H9 (cell line): ENCODE results near the gene CCDC57. TPM values are rescaled to one million over a fixed set of nuclear protein-coding genes. Genes with fewer than 3 reads are reported as not detected.

Source experiments
- DNase-seq: peaks from one replicate; pipeline ENCODE4 v3.0.0-alpha.2; 2017
- H2AFZ ChIP-seq: one replicate; pipeline ENCODE4 v1.6.1; 2013; ENCODE audit warnings: mild to moderate bottlenecking, low read length, control low read depth, moderate library complexity
- H2AK5ac ChIP-seq: 2 replicates; pipeline ENCODE4 v1.6.1; 2013; ENCODE audit warnings: low read length, control low read depth, mixed read lengths; ENCODE audit not compliant: insufficient read length
- H2BK120ac ChIP-seq: one replicate; pipeline ENCODE4 v1.6.1; 2013; ENCODE audit warnings: low read depth, mild to moderate bottlenecking, low read length, control low read depth, inconsistent platforms; ENCODE audit not compliant: poor library complexity, severe bottlenecking
- H2BK12ac ChIP-seq: 2 replicates; pipeline ENCODE4 v1.6.1; 2013; ENCODE audit warnings: low read length, control low read depth, mixed read lengths, low read depth; ENCODE audit not compliant: insufficient read length
- H2BK15ac ChIP-seq: 2 replicates; pipeline ENCODE4 v1.6.1; 2013; ENCODE audit warnings: low read depth, low read length, control low read depth
- H2BK20ac ChIP-seq: one replicate; pipeline ENCODE4 v1.6.1; 2013; ENCODE audit warnings: low read depth, mild to moderate bottlenecking, low read length, control low read depth, inconsistent platforms; ENCODE audit not compliant: poor library complexity, severe bottlenecking
- H2BK5ac ChIP-seq: 2 replicates; pipeline ENCODE4 v1.6.1; 2013; ENCODE audit warnings: low read length, control low read depth, mixed read lengths; ENCODE audit not compliant: insufficient read length
- H3K14ac ChIP-seq: 2 replicates; pipeline ENCODE4 v1.6.1; 2013; ENCODE audit warnings: low read length, control low read depth; ENCODE audit not compliant: insufficient read depth
- H3K18ac ChIP-seq: 2 replicates; pipeline ENCODE4 v1.6.1; 2013; ENCODE audit warnings: low read depth, mild to moderate bottlenecking, mixed read lengths, low read length, control low read depth; ENCODE audit not compliant: insufficient read length
- H3K23ac ChIP-seq: 2 replicates; pipeline ENCODE4 v1.6.1; 2013; ENCODE audit warnings: low read length, control low read depth, mixed read lengths, low read depth; ENCODE audit not compliant: insufficient read length
- H3K23me2 ChIP-seq: 2 replicates; pipeline ENCODE4 v1.6.1; 2013; ENCODE audit warnings: low read depth, mild to moderate bottlenecking, mixed read lengths, low read length, control low read depth; ENCODE audit not compliant: insufficient read length, poor library complexity, severe bottlenecking
- H3K27ac ChIP-seq: 2 replicates; pipeline ENCODE4 v1.5.1; 2013; ENCODE audit warnings: low read length, control low read depth, mixed read lengths, low read depth; ENCODE audit not compliant: insufficient read length
- H3K27me3 ChIP-seq: 2 replicates; pipeline ENCODE4 v1.6.1; 2013; ENCODE audit warnings: low read length, control low read depth, inconsistent platforms; ENCODE audit not compliant: insufficient read depth
- H3K4ac ChIP-seq: 2 replicates; pipeline ENCODE4 v1.6.1; 2013; ENCODE audit warnings: low read depth, mild to moderate bottlenecking, control low read depth, inconsistent platforms, low read length, moderate library complexity
- H3K4me1 ChIP-seq: 2 replicates; pipeline ENCODE4 v1.6.1; 2013; ENCODE audit warnings: low read length, control low read depth, inconsistent platforms; ENCODE audit not compliant: insufficient read depth
- H3K4me2 ChIP-seq: 2 replicates; pipeline ENCODE4 v1.6.1; 2013; ENCODE audit warnings: low read length, control low read depth, mixed read lengths; ENCODE audit not compliant: insufficient read length, insufficient read depth
- H3K56ac ChIP-seq: 2 replicates; pipeline ENCODE4 v1.6.1; 2013; ENCODE audit warnings: low read depth, mild to moderate bottlenecking, mixed read lengths, low read length, control low read depth; ENCODE audit not compliant: insufficient read length
- H3K79me1 ChIP-seq: 2 replicates; pipeline ENCODE4 v1.6.1; 2013; ENCODE audit warnings: low read depth, mild to moderate bottlenecking, moderate library complexity, low read length, control low read depth, inconsistent platforms; ENCODE audit not compliant: insufficient read depth, poor library complexity, severe bottlenecking
- H3K79me2 ChIP-seq: 2 replicates; pipeline ENCODE4 v1.6.1; 2013; ENCODE audit warnings: low read length, control low read depth, inconsistent platforms; ENCODE audit not compliant: insufficient read depth
- H3K9ac ChIP-seq: 2 replicates; pipeline ENCODE4 v1.6.1; 2013; ENCODE audit warnings: low read length, control low read depth, mixed read lengths; ENCODE audit not compliant: insufficient read length; ENCODE audit errors: extremely low read depth
- H3K9me3 ChIP-seq: one replicate; pipeline ENCODE4 v1.6.1; 2013; ENCODE audit warnings: low read depth, low read length, inconsistent platforms; ENCODE audit not compliant: control insufficient read depth
- H3T11ph ChIP-seq: one replicate; pipeline ENCODE4 v1.6.1; 2013; ENCODE audit warnings: mild to moderate bottlenecking, low read length, control low read depth, inconsistent platforms
- H4K20me1 ChIP-seq: one replicate; pipeline ENCODE4 v1.6.1; 2013; ENCODE audit not compliant: control insufficient read depth, insufficient read length, insufficient read depth
- H4K5ac ChIP-seq: 2 replicates; pipeline ENCODE4 v1.6.1; 2013; ENCODE audit warnings: low read depth, mild to moderate bottlenecking, mixed read lengths, low read length, control low read depth; ENCODE audit not compliant: insufficient read length
- H4K8ac ChIP-seq: replicated peaks from 2 replicates; pipeline ENCODE4 v1.6.1; 2013; ENCODE audit warnings: low read length, control low read depth, mixed read lengths, low read depth; ENCODE audit not compliant: insufficient read length
- H4K91ac ChIP-seq: 2 replicates; pipeline ENCODE4 v1.6.1; 2013; ENCODE audit warnings: low read depth, mild to moderate bottlenecking, moderate library complexity, mixed read lengths, low read length, control low read depth; ENCODE audit not compliant: insufficient read length
- H3K27ac Mint-ChIP-seq, 3 experiments: 2 replicates in 2 of 3; 3 replicates in 1 of 3; pipeline ENCODE4 v1.8.0; 2020 to 2021; ENCODE audit warnings: mixed read lengths in 3 of 3, mild to moderate bottlenecking in 1 of 3, moderate library complexity in 1 of 3
- H3K27me3 Mint-ChIP-seq: 2 replicates; pipeline ENCODE4 v1.8.0; 2021; ENCODE audit warnings: low read depth, mild to moderate bottlenecking, moderate library complexity, mixed read lengths
- H3K36me3 Mint-ChIP-seq, 3 experiments: 2 replicates in 2 of 3; 3 replicates in 1 of 3; pipeline ENCODE4 v1.8.0; 2020 to 2021; ENCODE audit warnings: low read depth in 3 of 3, mixed read lengths in 3 of 3; ENCODE audit not compliant: insufficient read depth in 1 of 3
- H3K4me1 Mint-ChIP-seq, 2 experiments: 2 replicates each; pipeline ENCODE4 v1.8.0; 2020; ENCODE audit warnings: mixed read lengths in 2 of 2
- H3K4me3 Mint-ChIP-seq, 2 experiments: 2 replicates in 1 of 2; 3 replicates in 1 of 2; pipeline ENCODE4 v1.8.0; 2020 to 2021; ENCODE audit warnings: mild to moderate bottlenecking in 2 of 2, mixed read lengths in 2 of 2, moderate library complexity in 1 of 2
- H3K9me3 Mint-ChIP-seq, 2 experiments: 2 replicates in 1 of 2; 3 replicates in 1 of 2; pipeline ENCODE4 v1.8.0; 2020; ENCODE audit warnings: mild to moderate bottlenecking in 2 of 2, mixed read lengths in 2 of 2, moderate library complexity in 1 of 2
- total RNA-seq: library from RNA; stranded (reverse); gene quantifications from 2 replicates; pipeline ENCODE4 v1.2.1, GENCODE V29; 2021
- TF ChIP-seq, protein P1 (sequence below): fragments of 200-600 bp; sonication (generic); conservative IDR thresholded peaks from 3 replicates; pipeline ENCODE4 v1.8.0; 2021; ENCODE audit warnings: antibody characterized with exemption, mild to moderate bottlenecking

Gene CCDC57
- total RNA-seq, 1 experiment from 2014 or later = 11.0 TPM

DNA sequence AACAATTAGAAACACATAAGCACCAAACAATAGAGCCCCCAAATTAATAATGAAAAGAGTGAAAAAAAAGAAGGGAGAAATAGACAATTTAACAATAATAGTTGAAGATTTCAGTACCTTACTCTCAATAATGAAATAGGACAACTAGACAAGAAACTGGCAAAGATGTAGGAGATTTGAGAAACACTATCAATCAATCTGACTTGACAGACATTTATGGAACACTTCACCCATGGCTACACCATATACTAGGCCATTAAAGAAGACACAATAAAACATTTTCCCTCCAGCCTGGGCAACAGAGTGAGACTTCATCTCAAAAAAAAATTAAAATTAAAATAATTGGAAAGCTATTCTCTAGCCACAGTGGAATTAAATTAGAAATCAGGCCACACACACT lies 142.0 kb downstream of the CCDC57 start:
- Histone ChIP-seq H3K9me3 (no peaks in the 10 kb centered on the region), H2BK120ac (no peak overlapping the region), H3K56ac (no peak overlapping the region), H3K9ac (no peak overlapping the region), H3K23ac (no peak overlapping the region), H3K79me1 (no peaks in the 10 kb centered on the region), H3K79me2 (no peaks in the 10 kb centered on the region), H2BK5ac (no peak overlapping the region), H3K4ac (no peak overlapping the region), H4K5ac (no peak overlapping the region), H2AFZ (no peak overlapping the region), H3K27me3 (no peaks in the 10 kb centered on the region), H2BK20ac (no peak overlapping the region), H2BK15ac (no peak overlapping the region), H3K23me2 (peaks cover 6% of the 10 kb centered on the region), H3K27ac (no peak overlapping the region), H4K8ac (no peak overlapping the region), H2BK12ac (no peak overlapping the region), H3K18ac (no peak overlapping the region), H4K20me1 (no peaks in the 10 kb centered on the region), H4K91ac (no peak overlapping the region), H3K4me1 (no peaks in the 10 kb centered on the region), H3K14ac (no peak overlapping the region), H3T11ph (no peak overlapping the region), H3K4me2 (no peak overlapping the region), H2AK5ac (no peak overlapping the region)
- peaks cover 38% of the 10 kb centered on the region for H3K27me3 Mint-ChIP-seq
- H3K27ac Mint-ChIP-seq = no peak overlapping the region
- no peaks in the 10 kb centered on the region; a peak in 1 of 5 replicates for H3K9me3 Mint-ChIP-seq
- peaks cover 4 to 5% of the 10 kb centered on the region in 2 experiments for H3K4me1 Mint-ChIP-seq
- no peak for DNase-seq
- H3K36me3 Mint-ChIP-seq = peaks cover 0 to 2% (median 0%) of the 10 kb centered on the region in 3 experiments; a peak in 2 of 7 replicates
- TF ChIP-seq, protein P1, sequence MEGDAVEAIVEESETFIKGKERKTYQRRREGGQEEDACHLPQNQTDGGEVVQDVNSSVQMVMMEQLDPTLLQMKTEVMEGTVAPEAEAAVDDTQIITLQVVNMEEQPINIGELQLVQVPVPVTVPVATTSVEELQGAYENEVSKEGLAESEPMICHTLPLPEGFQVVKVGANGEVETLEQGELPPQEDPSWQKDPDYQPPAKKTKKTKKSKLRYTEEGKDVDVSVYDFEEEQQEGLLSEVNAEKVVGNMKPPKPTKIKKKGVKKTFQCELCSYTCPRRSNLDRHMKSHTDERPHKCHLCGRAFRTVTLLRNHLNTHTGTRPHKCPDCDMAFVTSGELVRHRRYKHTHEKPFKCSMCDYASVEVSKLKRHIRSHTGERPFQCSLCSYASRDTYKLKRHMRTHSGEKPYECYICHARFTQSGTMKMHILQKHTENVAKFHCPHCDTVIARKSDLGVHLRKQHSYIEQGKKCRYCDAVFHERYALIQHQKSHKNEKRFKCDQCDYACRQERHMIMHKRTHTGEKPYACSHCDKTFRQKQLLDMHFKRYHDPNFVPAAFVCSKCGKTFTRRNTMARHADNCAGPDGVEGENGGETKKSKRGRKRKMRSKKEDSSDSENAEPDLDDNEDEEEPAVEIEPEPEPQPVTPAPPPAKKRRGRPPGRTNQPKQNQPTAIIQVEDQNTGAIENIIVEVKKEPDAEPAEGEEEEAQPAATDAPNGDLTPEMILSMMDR = no peak
- H3K4me3 Mint-ChIP-seq = no peak overlapping the region
